ENCODE data around the gene ARPC1B.
"Not testable (repeated sequence)": the region's sequence is repeated elsewhere in the genome, so short reads cannot be mapped to it uniquely, and the experiment has no call there.

The ARPC1B gene

DNA sequence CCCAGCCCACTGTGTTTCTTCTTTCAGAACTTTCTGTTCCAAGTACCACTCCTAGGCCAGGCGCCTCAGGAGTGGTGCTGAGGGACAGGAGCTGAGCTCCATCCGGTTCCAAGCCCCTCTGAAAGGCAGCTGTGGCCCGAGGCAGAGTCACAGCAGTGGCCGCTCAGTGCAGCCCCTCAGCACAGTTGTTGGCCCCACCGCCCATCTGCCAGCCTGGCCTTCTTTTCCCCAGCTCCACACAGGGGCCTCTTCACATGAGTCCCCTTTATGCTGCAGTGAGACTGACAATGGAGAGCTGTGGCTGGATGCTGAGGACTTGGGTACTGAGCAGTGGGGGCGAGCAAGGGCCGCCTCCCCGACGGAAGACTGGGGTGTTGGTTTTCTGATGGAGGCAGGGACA is 43.7 kb downstream of the ARPC1B start:
- no peak for DNase-seq

DNA sequence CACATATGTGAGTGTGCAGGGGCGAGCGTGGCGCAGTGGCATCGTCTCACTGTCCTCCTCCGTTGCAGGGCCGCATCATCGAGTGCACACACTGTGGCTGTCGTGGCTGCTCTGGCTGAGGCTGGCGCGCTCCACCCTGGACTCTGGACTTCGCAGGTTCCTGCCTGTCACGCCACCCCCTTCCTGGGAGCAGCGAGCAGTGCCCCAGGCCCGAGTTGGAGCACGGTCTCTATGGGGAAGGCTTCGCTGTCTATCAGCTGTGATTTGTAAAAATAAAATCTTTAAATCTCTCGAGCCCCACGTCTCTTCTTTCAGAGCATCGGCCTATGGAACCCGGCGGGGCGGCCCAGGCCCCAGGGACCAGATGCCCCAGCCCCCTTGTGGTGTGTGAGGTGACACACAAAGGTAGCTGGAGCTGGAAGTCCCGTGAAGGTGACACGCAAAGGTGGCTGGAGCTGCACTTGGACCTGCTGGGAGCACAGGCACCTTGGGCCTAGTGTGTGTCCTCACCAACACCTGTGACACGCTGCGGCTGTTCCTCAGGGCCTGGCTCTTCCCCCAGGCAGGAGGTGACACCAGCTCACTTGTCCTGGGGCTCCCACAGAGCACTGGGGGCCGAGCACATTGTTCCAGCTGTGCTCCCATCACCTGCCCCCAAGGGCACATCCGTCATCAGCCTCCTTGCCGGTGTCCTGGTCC is 44.9 kb downstream of the ARPC1B start:
- DNase-seq, result no peak

DNA sequence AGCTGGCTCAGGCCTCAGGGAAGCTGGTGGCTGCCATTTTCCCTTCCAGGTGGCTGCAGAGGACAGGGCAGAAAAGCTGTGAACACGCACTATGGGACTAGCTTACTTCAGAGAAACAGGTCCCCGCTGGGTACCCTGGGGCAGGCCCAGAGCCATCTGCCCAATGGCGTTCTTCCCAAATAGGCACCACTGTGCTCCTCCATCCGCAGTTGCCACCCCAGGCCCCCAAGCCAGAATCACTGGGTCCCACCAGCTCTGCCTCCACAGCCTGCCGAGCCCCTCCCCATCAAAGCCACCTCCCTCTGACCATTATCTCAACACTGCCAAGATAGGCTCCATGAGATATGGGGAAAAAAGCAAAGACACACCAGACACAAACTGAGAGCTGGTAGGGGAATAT is 45.7 kb downstream of the ARPC1B start:
- no peak for DNase-seq

DNA sequence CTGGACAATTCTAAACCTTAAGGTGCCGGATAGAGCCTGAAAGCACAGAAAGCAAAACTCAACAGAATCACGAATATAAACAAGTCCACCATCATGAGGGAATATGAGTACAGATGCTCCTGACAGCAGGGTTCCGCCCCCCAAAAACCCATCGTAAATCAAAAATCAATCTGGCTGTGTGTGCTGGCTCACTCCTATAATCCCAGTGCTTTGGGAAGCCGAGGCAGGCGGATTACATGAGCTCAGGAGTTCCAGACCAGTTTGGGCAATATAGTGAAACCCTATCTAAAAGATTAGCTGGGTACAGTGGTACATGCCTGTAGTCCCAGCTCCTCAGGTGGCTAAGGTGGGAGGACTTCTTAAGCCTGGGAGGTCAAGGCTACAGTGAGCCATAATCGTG is 46.5 kb downstream of the ARPC1B start:
- no peak for DNase-seq

DNA sequence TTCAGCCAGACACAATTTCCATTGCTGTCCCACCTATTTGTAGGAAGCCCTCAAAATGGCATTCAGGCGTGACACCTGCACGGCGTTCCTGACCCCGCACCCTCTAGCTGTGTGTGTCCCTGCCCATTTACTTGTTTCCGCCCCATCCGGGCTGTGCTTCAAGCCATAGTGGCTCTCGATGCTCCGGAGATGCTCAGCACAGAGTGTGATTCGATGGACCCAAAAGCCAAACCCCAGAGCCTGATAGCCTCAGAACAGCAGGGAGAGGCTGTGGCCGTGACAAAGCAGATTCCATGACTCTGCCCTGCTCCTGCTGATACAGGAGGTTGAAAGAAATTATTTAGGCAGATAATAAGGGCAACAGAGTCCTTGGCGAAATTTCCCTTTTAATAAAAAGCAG is 47.7 kb downstream of the ARPC1B start:
- no peak for DNase-seq

DNA sequence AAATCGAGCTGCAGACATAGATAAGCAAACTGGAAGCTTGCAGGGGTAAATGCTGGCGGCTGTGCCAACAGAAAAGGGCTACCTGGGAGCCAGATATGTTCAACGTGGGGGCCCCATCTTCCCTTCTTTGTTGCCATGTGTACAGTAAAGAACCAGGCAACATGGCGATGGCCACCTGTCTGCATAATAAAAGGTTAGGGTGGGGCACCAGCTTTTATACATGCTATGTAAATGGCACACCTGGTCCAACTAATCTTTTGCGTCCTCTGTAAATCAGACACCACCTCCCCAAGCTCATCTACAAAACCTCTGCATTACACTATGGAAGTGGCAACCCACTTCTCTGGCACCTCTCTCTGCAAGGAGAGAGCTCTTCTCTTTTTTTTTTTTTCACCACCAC is 48.1 kb downstream of the ARPC1B start:
- no peak for DNase-seq

DNA sequence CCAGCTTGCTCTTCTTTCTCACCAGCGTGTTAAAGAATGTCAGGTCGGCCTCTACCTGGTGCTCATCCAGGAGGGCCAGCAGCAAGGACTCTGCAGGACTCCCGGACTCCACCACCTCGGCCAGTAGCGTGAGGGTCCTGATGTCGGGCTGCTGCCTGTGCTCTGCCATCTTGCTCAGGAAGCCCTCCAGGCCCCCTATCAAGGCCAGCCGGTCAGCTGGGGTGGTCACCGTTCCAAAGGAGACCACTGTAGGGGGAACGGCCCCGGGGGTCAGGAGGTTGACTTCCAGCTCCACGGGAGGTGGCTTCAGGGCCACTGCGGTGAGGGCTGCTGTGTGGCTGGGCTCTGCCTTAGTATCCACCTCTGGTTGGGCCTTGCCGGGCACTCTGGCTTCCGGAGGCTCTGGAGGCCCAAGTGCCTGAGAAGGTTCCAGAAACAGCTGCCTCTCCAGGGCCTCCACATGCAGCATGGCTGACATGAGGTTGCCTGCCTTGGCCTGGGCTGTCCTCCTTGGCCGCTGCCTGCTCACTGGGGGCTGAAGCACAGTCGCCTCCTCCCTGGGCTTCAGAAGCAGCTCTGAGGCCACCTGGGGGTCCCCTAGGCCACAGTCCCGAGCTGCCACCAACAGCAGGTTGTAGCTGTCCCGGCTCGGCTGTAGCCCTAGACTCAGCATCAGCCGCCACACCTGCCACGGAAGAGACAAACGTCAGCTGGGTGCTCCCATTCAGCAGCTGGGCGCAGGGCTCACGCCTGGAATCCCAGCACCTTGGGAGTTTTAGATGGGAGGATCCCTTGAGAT is 50.6 kb downstream of the ARPC1B start:
- no peak for DNase-seq

DNA sequence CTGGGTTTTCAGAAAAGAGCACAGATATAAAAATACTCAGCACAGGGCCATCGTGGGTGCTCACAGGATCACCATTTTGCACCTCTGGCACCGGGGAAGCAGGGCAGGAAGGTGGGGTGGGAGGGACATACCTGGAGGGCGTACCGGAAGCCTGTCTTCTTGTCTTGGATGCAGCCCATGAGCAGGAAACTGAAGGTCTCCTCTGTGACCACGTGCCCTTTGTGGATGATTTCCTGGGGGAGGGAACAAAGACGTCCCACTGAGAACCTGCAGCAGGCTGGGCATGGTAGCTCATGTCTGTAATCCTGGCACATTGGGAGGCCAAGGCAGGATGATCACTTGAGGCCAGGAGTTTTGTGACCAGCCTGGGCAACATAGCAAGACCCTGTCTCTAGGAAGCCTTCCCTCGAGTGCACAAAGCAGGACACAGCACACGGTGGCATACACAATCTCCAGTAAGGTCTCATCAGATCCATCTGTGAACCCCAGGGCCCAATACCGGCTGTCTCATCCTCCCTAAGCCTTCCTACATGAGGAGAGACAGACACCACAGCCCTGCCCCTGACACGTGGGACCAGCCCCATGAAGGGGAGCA is 54.5 kb downstream of the ARPC1B start:
- no peak for DNase-seq

DNA sequence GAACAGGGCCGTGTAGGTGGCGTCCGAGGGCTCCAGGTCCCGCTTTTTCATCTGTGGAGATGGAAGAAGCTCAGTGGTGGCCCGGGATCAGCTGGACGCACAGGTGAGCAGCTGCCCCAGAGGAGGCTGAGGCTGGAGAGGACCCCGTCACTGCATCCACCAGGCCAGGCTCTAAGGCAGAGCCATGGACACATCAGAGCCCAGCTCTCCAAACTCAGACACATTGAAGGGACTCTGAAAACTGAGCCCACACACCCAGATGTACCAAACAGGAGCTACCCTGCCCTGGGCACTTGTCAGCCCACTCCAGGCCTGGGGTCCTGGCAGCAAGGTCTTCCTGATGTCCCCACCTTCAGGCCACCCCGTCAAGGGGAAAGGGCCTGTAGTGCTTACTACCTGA is 55.2 kb downstream of the ARPC1B start:
- DNase-seq, result no peak

DNA sequence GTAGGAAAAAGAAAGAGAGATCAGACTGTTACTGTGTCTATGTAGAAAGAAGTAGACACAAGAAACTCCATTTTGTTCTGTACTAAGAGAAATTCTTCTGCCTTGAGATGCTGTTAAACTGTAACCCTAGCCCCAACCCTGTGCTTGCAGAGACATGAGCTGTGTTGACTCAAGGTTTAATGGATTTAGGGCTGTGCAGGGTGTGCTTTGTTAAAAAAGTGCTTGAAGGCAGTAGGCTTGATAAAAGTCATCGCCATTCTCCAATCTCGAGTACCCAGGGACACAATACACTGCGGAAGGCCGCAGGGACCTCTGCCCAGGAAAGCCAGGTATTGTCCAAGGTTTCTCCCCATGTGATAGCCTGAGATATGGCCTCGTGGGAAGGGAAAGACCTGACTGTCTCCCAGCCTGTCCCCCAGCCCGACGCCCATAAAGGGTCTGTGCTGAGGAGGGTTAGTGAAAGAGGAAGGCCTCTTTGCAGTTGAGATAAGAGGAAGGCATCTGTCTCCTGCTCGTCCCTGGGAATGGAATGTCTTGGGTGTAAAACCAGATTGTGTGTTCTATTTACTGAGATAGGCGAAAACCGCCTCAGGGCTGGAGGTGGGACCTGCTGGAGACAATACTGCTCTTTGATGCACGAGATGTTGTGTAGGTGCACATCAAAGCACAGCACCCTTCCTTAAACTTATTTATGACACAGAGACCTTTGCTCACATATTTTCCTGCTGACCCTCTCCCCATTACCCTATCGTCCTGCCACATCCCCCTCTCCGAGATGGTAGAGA is 57.4 kb downstream of the ARPC1B start:
- not testable (repeated sequence) for DNase-seq

DNA sequence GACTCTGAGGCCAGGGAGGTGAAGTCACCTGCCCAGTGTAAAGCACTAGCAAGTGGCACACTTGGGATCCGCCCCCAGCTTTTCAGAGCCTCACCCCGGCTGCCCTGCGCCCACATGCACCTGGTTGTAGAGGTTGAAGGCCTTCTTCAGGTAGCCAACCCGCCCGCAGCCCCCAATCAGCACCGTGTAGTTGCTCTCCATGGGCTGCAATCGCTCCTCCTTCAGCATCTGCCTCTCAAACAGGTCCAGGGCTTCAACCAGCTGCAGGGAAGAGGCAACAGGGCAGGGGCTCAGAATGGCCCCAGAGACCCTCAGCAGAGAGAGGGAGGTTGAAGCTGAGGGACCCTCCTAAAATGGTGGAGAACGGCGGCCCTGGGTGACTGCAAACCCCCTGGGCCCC is 58.6 kb downstream of the ARPC1B start:
- DNase-seq, result no peak

DNA sequence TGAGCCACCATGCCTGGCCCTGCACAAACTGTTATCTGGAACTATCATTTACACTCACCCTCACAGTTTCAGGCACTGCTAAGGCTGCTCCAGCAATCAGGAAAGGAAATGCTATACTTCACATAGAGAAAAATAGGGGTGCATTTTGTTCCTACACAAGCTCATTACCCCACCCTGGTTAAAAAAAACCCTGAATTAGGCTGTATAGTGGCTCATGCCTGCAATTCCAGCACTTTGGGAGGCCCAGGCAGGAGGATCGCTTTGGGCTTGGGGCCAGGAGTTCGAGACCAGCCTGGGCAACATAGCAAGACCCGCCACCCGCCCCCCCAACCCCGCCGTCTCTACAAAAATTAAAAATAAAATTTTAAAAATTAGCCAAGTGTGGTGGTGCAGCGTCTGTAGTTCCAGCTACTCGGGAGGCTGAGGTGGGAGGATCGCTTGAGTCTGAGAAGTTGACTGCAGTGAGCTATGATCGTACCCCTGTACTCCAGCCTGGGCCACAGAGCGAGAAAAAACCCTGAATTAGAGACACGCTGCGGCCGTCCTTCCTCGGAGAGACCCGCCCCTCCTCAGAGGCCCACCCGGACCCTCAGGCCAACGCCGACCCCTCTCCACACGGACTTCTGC is 63.5 kb downstream of the ARPC1B start:
- DNase-seq, result no peak

DNA sequence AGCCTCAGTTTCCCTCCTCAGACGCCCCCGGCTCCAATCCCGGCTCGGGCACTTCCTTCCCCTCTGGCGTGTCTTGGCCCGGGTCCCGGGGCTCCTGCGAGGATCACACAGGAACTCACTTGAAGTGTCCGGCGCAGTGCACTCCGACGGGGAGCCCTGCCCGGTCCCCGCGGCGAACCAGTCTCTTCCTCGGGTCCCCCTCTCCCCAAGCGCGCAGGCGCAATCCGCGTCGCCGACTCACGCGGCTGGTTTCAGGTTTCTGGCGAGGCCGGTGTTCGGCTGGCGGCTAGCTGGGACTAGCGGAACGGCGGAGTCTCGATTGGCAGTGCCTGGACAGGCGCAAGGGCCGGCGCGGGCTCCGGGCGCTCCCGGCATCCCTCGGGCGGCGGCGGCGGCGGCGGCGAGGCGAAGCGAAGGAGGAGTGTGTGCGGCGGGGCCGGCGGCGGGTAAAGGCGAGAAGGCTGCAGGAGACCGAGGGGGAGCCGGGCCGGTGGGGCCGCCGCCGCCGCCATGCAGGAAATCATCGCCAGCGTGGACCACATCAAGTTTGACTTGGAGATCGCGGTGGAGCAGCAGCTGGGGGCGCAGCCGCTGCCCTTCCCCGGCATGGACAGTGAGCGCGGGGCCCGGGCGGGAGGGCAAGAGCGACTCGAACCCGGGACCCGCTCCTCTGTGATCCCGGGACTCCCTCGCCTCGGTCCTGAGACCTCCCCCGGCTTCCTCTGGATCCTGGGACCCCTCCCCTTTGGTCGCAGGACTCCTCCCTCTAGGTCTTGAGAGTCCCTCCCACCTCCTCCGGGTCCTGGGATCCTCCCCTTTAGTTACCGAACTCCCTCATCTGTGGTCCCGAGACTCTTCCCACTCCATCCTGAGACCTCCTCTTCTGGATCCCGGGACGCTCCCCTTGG is 64.3 kb downstream of the ARPC1B start, which contains the start of the genes CPSF4 and PTCD1:
Gene CPSF4, plus strand, starts transcription at position 371 of the 908 bp plus-strand sequence. Its CDS starts 140 bp downstream, at position 511.
Gene PTCD1, minus strand, starts transcription at position 226 of the 908 bp plus-strand sequence. CDS start 3,556 bp downstream, outside the sequence.
- peak; percentile 90 for DNase-seq

DNA sequence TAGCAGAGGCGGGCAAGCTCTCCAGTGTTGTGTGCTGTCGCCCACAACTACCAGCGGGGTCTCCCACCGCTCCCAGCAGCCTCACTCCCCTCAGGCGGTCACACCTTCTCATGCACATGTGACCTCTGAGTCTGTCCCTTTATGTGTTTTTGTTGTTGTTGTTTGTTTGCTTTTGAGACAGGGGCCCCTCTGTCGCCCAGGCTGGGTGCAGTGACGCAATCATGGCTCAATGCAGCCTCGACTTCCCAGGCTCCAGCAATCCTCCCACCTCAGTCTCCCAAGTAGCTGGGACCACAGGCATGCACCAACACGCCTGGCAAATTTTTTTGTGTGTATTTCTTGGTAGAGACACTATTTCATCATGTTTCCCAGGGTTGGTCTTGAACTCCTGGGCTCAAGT is 65.7 kb downstream of the ARPC1B start:
- no peak for DNase-seq

Data from GF-D8 (cell line).